Endothelial cell (in vitro differentiated cells): ENCODE results near the gene ENOSF1. TPM values are rescaled to one million over a fixed set of nuclear protein-coding genes. Genes with fewer than 3 reads are reported as not detected.

Experiments used
- DNase-seq: peaks from one replicate; pipeline ENCODE4 v3.0.0; 2021; ENCODE audit warnings: low spot score
- H3K27ac Mint-ChIP-seq: one replicate; pipeline ENCODE4 v1.8.0; 2021; ENCODE audit warnings: mixed read lengths, inconsistent platforms; ENCODE audit not compliant: unreplicated experiment
- H3K27me3 Mint-ChIP-seq: one replicate; pipeline ENCODE4 v1.8.0; 2021; ENCODE audit warnings: mild to moderate bottlenecking, moderate library complexity, mixed read lengths, inconsistent platforms; ENCODE audit not compliant: unreplicated experiment
- H3K36me3 Mint-ChIP-seq: one replicate; pipeline ENCODE4 v1.8.0; 2021; ENCODE audit warnings: mild to moderate bottlenecking, low read depth, mixed read lengths, inconsistent platforms; ENCODE audit not compliant: unreplicated experiment
- H3K4me1 Mint-ChIP-seq: one replicate; pipeline ENCODE4 v1.8.0; 2021; ENCODE audit warnings: mild to moderate bottlenecking, mixed read lengths, inconsistent platforms; ENCODE audit not compliant: unreplicated experiment
- H3K4me3 Mint-ChIP-seq: one replicate; pipeline ENCODE4 v1.8.0; 2021; ENCODE audit warnings: mild to moderate bottlenecking, mixed read lengths, inconsistent platforms; ENCODE audit not compliant: unreplicated experiment
- H3K9me3 Mint-ChIP-seq: one replicate; pipeline ENCODE4 v1.8.0; 2021; ENCODE audit warnings: mixed read lengths, inconsistent platforms; ENCODE audit not compliant: unreplicated experiment
- total RNA-seq: library from RNA; stranded (reverse); fragmentation: NEBNext Ultra II Directional; extraction: Animal tissue kit (Norgen Biotek cat#: 25700); gene quantifications from one replicate; pipeline ENCODE4 v1.2.1, GENCODE V29; 2021; ENCODE audit not compliant: unreplicated experiment
- TF ChIP-seq, protein P1 (sequence below): fragments of 200-600 bp; sonication (generic); IDR thresholded peaks from one replicate; pipeline ENCODE4 v1.5.0; 2021; ENCODE audit warnings: antibody characterized with exemption; ENCODE audit not compliant: unreplicated experiment

Gene ENOSF1
- total RNA-seq, 1 donor from 2014 or later: 31.8 TPM

DNA sequence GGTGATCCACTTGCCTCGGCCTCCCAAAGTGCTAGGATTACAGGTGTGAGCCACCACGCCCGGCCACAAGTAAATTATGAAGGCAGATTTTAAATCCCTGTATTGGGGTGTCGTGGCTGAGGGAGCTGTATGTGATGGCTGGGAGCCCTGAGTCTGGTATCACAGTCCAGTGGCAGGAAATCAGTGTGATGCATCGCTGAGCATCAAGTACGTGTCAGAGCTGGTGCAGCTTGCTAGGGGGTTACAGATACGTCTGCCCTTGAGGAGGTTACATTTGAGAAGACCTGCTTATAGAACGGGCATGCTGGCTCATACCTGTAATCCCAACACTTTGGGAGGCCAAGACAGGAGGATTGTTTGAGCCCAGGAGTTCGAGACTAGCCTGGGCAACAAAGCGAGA, 4.3 kb downstream of the ENOSF1 start:
- H3K27me3 Mint-ChIP-seq: peaks cover 8% of the 10 kb centered on the region
- TF ChIP-seq, protein P1, sequence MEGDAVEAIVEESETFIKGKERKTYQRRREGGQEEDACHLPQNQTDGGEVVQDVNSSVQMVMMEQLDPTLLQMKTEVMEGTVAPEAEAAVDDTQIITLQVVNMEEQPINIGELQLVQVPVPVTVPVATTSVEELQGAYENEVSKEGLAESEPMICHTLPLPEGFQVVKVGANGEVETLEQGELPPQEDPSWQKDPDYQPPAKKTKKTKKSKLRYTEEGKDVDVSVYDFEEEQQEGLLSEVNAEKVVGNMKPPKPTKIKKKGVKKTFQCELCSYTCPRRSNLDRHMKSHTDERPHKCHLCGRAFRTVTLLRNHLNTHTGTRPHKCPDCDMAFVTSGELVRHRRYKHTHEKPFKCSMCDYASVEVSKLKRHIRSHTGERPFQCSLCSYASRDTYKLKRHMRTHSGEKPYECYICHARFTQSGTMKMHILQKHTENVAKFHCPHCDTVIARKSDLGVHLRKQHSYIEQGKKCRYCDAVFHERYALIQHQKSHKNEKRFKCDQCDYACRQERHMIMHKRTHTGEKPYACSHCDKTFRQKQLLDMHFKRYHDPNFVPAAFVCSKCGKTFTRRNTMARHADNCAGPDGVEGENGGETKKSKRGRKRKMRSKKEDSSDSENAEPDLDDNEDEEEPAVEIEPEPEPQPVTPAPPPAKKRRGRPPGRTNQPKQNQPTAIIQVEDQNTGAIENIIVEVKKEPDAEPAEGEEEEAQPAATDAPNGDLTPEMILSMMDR: no peak
- H3K9me3 Mint-ChIP-seq: no peaks in the 10 kb centered on the region
- DNase-seq: no peak
- H3K36me3 Mint-ChIP-seq: peaks cover 17% of the 10 kb centered on the region
- no peak overlapping the region for H3K27ac Mint-ChIP-seq
- H3K4me3 Mint-ChIP-seq: no peak overlapping the region
- peaks cover 13% of the 10 kb centered on the region for H3K4me1 Mint-ChIP-seq

- H3K4me1 Mint-ChIP-seq: peaks cover 12% of the 10 kb centered on the region
- no peak for DNase-seq
Observed at GRCh38 chr18:706405-706804, 6.0 kb downstream of the ENOSF1 start.

GRCh38 chr18:703213-703967, 9.0 kb downstream of the ENOSF1 start:
- peaks cover under 1% of the 10 kb centered on the region for H3K4me1 Mint-ChIP-seq
- TF ChIP-seq, protein P1: no peak
- peak overlapping the region; percentile 57 for H3K27ac Mint-ChIP-seq
- H3K4me3 Mint-ChIP-seq: no peak overlapping the region
- H3K36me3 Mint-ChIP-seq: peaks cover 19% of the 10 kb centered on the region
- DNase-seq: no peak
- H3K27me3 Mint-ChIP-seq: no peaks in the 10 kb centered on the region
- H3K9me3 Mint-ChIP-seq: no peaks in the 10 kb centered on the region

More at GRCh38 chr18:706405-706804, 6.0 kb downstream of the ENOSF1 start:
- TF ChIP-seq, protein P1: no peak
- Mint-ChIP-seq H3K9me3 (no peaks in the 10 kb centered on the region), H3K36me3 (peaks cover 21% of the 10 kb centered on the region), H3K27ac (peak overlapping the region; percentile 52), H3K4me3 (peak overlapping the region; percentile 8), H3K27me3 (peaks cover 2% of the 10 kb centered on the region)

- no peak for DNase-seq
- Mint-ChIP-seq H3K4me3 (no peak overlapping the region), H3K36me3 (peaks cover 15% of the 10 kb centered on the region), H3K4me1 (peaks cover 3% of the 10 kb centered on the region), H3K27ac (no peak overlapping the region), H3K9me3 (no peaks in the 10 kb centered on the region), H3K27me3 (no peaks in the 10 kb centered on the region)
- TF ChIP-seq, protein P1: no peak
Observed at GRCh38 chr18:697800-698199, 14.6 kb downstream of the ENOSF1 start.

GRCh38 chr18:697012-697411, 15.4 kb downstream of the ENOSF1 start:
- DNase-seq: no peak
- H3K4me1 Mint-ChIP-seq: peaks cover 3% of the 10 kb centered on the region
- peaks cover 13% of the 10 kb centered on the region for H3K36me3 Mint-ChIP-seq
- H3K27me3 Mint-ChIP-seq: no peaks in the 10 kb centered on the region
- H3K27ac Mint-ChIP-seq: no peak overlapping the region
- TF ChIP-seq, protein P1: no peak
- H3K4me3 Mint-ChIP-seq: no peak overlapping the region
- no peaks in the 10 kb centered on the region for H3K9me3 Mint-ChIP-seq
